ENCODE results near the gene MARCHF7. TPM values are rescaled to one million over a fixed set of nuclear protein-coding genes. Genes with fewer than 3 reads are reported as not detected.

Gene MARCHF7
- total RNA-seq (2013; cell fraction: nucleolus; rRNA removed): 215 and 216 TPM in 2 replicates
- total RNA-seq (2014; rRNA removed) (64.3 and 83.1 TPM in 2 replicates), total RNA-seq (2014; rRNA removed; fragmentation: Illumina TruSeq; extraction: Trizol) (107 and 110 TPM in 2 replicates), total RNA-seq (2021) (68.7 and 69.1 TPM in 2 replicates), polyA plus RNA-seq (2011; rRNA removed) (49.6 and 73.2 TPM in 2 replicates), polyA plus RNA-seq (2014; fragmentation: Illumina TruSeq; extraction: Trizol) (107 and 154 TPM in 2 replicates), polyA plus RNA-seq (2014; fragmentation: Nextera tagmentation; extraction: Ambion mirVana) (10 to 100 TPM; 39.4 to 56.3 TPM), polyA plus RNA-seq (2014; rRNA removed) (41.1 and 45.8 TPM in 2 replicates), polyA plus RNA-seq (2016; fragmentation: Nextera tagmentation; extraction: Ambion mirVana) (100 to 1,000 TPM; 109 to 111 TPM), polyA minus RNA-seq (2011; rRNA and poly(A)+ RNA removed) (34.0 and 60.9 TPM in 2 replicates), Bru-seq, nascent RNA (percentile 98 among the genes with signal in this experiment), BruChase-seq, experiment 1, labeled RNA remaining after a 6-hour chase (percentile 95 among the genes with signal in this experiment), BruChase-seq, experiment 2, labeled RNA remaining after a 2-hour chase (percentile 98 among the genes with signal in this experiment)
- 32.3 TPM for polyA plus RNA-seq (2011; ENCODE audit: low read depth)
- 17.2 and 23.2 TPM in 2 replicates for polyA plus RNA-seq (2011; cell fraction: cytosol; rRNA removed)
- 35.8 and 40.2 TPM in 2 replicates for polyA plus RNA-seq (2011; cell fraction: nucleus; rRNA removed)
- 36.5 and 61.7 TPM in 2 replicates for polyA plus RNA-seq (2012)
- polyA minus RNA-seq (2011; cell fraction: cytosol; rRNA and poly(A)+ RNA removed): 26.2 and 36.3 TPM in 2 replicates
- 34.6 and 45.9 TPM in 2 replicates for polyA minus RNA-seq (2011; cell fraction: nucleus; rRNA and poly(A)+ RNA removed)
- long read RNA-seq, experiment 1, full-length matches to known transcripts: 9 of 30 reads
- long read RNA-seq, experiment 1, partial matches to known transcripts: 4 of 30 reads
- long read RNA-seq, experiment 1, other reads (novel, unspliced or antisense): 17 of 30 reads
- long read RNA-seq, experiment 2, full-length matches to known transcripts: 37 of 318 reads
- long read RNA-seq, experiment 2, partial matches to known transcripts: 104 of 318 reads
- long read RNA-seq, experiment 2, other reads (novel, unspliced or antisense): 177 of 318 reads

GRCh38 chr2:159712143-159712928, at the start of gene MARCHF7:
TSS of gene MARCHF7 (plus strand) at chr2:159712506. CDS start at chr2:159729023, 16,517 bp downstream.
- ChIA-PET CTCF (interaction anchor here (0.6 to 3.7 kb wide), 20 partner anchors 9 to 810 kb away, joined by 3 to 18 read pairs (median 4); no protein-coding TSS in a partner anchor), RAD21 (ENCODE audit: unreplicated experiment) (interaction anchor here (0.7 to 4.6 kb wide), 18 partner anchors 9 to 593 kb away, joined by 3 to 20 read pairs (median 3); no protein-coding TSS in a partner anchor), SMC1A (ENCODE audit: uncharacterized antibody, unreplicated experiment) (interaction anchor here (0.8 to 10.2 kb wide), 8 partner anchors 13 to 503 kb away, joined by 3 to 84 read pairs (median 3); no protein-coding TSS in a partner anchor), POLR2A (interaction anchor here (0.5 to 2.4 kb wide), 15 partner anchors 8 to 562 kb away, joined by 3 to 11 read pairs (median 3); no protein-coding TSS in a partner anchor)
- peak; percentile 92 for ATAC-seq
- FAIRE-seq: peak; percentile 27
- no peaks in the 10 kb centered on the region; the same call in 1 of the 2 replicates for H4K20me1 ChIP-seq (ENCODE audit: control insufficient read depth, insufficient read depth)
- peaks cover 2 to 22% of the 10 kb centered on the region in 2 experiments; a peak in 3 of 4 replicates for H3K36me3 ChIP-seq (ENCODE audit: control insufficient read depth in 2 of 2, insufficient read depth in 2 of 2, low read length in 1 of 2)
- in situ Hi-C loops (cut with MboI): no loop called here
- peaks cover 3% of the 10 kb centered on the region; the same call in 1 of the 2 replicates for H3K4me1 ChIP-seq (ENCODE audit: control insufficient read depth, insufficient read depth, low read length)
- intact Hi-C loops (cut with micrococcal nuclease; ENCODE audit: unreplicated experiment): loop anchor here (1.0 to 10.0 kb wide), 5 partner anchors 97 to 508 kb away; partner anchors contain the start of gene WDSUB1
- peak within 1 kb of the TSS; percentile 100 for H3K9ac ChIP-seq (ENCODE audit: control insufficient read depth, insufficient read depth, low read length)
- H2AFZ ChIP-seq (ENCODE audit: control insufficient read depth, low read depth, low read length): peak within 1 kb of the TSS; percentile 98
- peak; percentile 79 for DNase-seq (ENCODE audit: low read depth, low spot score)
- peak within 1 kb of the TSS; percentile 90 for H3K4me2 ChIP-seq (ENCODE audit: control insufficient read depth, insufficient read depth)
- H3K4me3 ChIP-seq: peak within 1 kb of the TSS; percentile 99
- peaks cover 57% of the 10 kb centered on the region for H3K79me2 ChIP-seq (ENCODE audit: control insufficient read depth, insufficient read depth, low read length)
- no peaks in the 10 kb centered on the region; the same call in 2 of the 3 replicates for H3K9me3 ChIP-seq (replicated peaks; ENCODE audit: control insufficient read depth, insufficient read depth, low read length)
- WGBS (ENCODE audit: insufficient coverage, insufficient replicate concordance, low lambda C conversion rate, missing lambda C conversion rate): under 1% methylated on average over 69 of the region's 72 CpGs
- H3K27me3 ChIP-seq (replicated peaks in 1 of 2; ENCODE audit: control insufficient read depth in 2 of 2, insufficient read depth in 2 of 2, low read length in 1 of 2): no peaks in the 10 kb centered on the region
- H3K27ac ChIP-seq (ENCODE audit: control insufficient read depth, insufficient read depth): peak within 1 kb of the TSS; percentile 99
- BruUV-seq (replicated peaks): TSS peak; percentile 56
- TF ChIP-seq E4F1 (IDR thresholded peaks at IDR 0.05; ENCODE audit: borderline replicate concordance, partially characterized antibody) (peak; percentile 29), NR2C1 (IDR thresholded peaks at IDR 0.05) (no peak), NFIC (IDR thresholded peaks at IDR 0.05; ENCODE audit: low read depth, low read length) (no peak; the same call in 1 of the 2 replicates), NFYB (IDR thresholded peaks at IDR 0.05; ENCODE audit: insufficient read depth, low read depth, low read length) (no peak), SMAD1 (IDR thresholded peaks at IDR 0.05; ENCODE audit: low read depth, partially characterized antibody) (peak; percentile 82), E2F4 (IDR thresholded peaks at IDR 0.05; ENCODE audit: low read depth, low read length) (no peak), HDGF (IDR thresholded peaks at IDR 0.05) (peak; percentile 82), TCF3 (IDR thresholded peaks at IDR 0.05; ENCODE audit: borderline replicate concordance, insufficient read depth, low read depth, low read length) (peak; percentile 68), JUND (IDR thresholded peaks at IDR 0.05; ENCODE audit: low read depth, low read length) (no peak), ASH2L (IDR thresholded peaks at IDR 0.05; ENCODE audit: borderline replicate concordance, low read depth) (peak; percentile 73; the same call in 1 of the 2 replicates), RUNX3 (IDR thresholded peaks at IDR 0.05; ENCODE audit: low read length) (peak; percentile 65), CBX3 (IDR thresholded peaks at IDR 0.05; ENCODE audit: borderline replicate concordance, low read depth) (no peak)
- TF ChIP-seq, protein P1, sequence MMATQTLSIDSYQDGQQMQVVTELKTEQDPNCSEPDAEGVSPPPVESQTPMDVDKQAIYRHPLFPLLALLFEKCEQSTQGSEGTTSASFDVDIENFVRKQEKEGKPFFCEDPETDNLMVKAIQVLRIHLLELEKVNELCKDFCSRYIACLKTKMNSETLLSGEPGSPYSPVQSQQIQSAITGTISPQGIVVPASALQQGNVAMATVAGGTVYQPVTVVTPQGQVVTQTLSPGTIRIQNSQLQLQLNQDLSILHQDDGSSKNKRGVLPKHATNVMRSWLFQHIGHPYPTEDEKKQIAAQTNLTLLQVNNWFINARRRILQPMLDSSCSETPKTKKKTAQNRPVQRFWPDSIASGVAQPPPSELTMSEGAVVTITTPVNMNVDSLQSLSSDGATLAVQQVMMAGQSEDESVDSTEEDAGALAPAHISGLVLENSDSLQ (IDR thresholded peaks at IDR 0.05): peak; percentile 55

Data from GM12878 (cell line).